NCI-H460 (cell line): Measurements from ENCODE around the gene MAP3K10. TPM values are rescaled to one million over a fixed set of nuclear protein-coding genes. Genes with fewer than 3 reads are reported as not detected.

Source experiments
- total RNA-seq: library from RNA; depleted of rRNA; stranded (reverse); fragments of >200 nt; shearing (Covaris generic); gene quantifications from 2 replicates; pipeline ENCODE4 v1.2.3, GENCODE V29; 2014; rRNA removed

Gene MAP3K10
- total RNA-seq, 1 experiment from 2014 or later: 7.4 TPM

Other genes starting within 250 kb of the MAP3K10 start
- gene PSMC4, start 220.3 kb upstream of the MAP3K10 start, total RNA-seq: 122 and 125 TPM in 2 replicates
- gene ZNF546, start 194.4 kb upstream of the MAP3K10 start, total RNA-seq: 2.7 and 3.2 TPM in 2 replicates
- 3.9 and 7.5 TPM in 2 replicates for gene ZNF780B, start 135.2 kb upstream of the MAP3K10 start, total RNA-seq
- 11.2 and 18.3 TPM in 2 replicates for gene ZNF780A, start 100.5 kb upstream of the MAP3K10 start, total RNA-seq
- not detected in 2 replicates for gene TTC9B, start 27.0 kb downstream of the MAP3K10 start, total RNA-seq
- gene CCNP, start 35.3 kb downstream of the MAP3K10 start, total RNA-seq: 0.25 TPM in 1 of 2 replicates, not detected in the other
- gene AKT2, start 93.9 kb downstream of the MAP3K10 start, total RNA-seq: 39.1 and 39.3 TPM in 2 replicates
- gene C19orf47, start 157.0 kb downstream of the MAP3K10 start, total RNA-seq: 2.9 and 4.9 TPM in 2 replicates
- gene PLD3, start 157.3 kb downstream of the MAP3K10 start, total RNA-seq: 110 and 113 TPM in 2 replicates
- not detected in 2 replicates for gene HIPK4, start 198.8 kb downstream of the MAP3K10 start, total RNA-seq
- 2.3 and 2.6 TPM in 2 replicates for gene PRX, start 222.0 kb downstream of the MAP3K10 start, total RNA-seq
- 6.3 TPM in 2 replicates for gene SERTAD1, start 234.6 kb downstream of the MAP3K10 start, total RNA-seq